WTC11 (cell line): ENCODE measurements around the gene RANBP17. TPM values are rescaled to one million over a fixed set of nuclear protein-coding genes. Genes with fewer than 3 reads are reported as not detected.

Experiments
- ATAC-seq: fragments of 200-7000 bp; cut with Tn5 transposase; 2 replicates; pipeline ENCODE4 v1.10.0; 2021; ENCODE audit warnings: mild to moderate bottlenecking, moderate library complexity
- CTCF ChIA-PET: fragments of 300-600 bp; sonication (Branson Sonifier 250); formaldehyde crosslinking; loops from one replicate; lab custom pipeline; 2021; ENCODE audit warnings: antibody characterized with exemption; lab: Charles Lee
- POLR2A ChIA-PET: fragments of 350-600 bp; sonication (Branson Sonifier 250); formaldehyde crosslinking; loops from one replicate; lab custom pipeline; 2021; ENCODE audit warnings: antibody characterized with exemption; lab: Charles Lee
- DNase-seq: peaks from one replicate; pipeline ENCODE4 v3.0.0; 2021; ENCODE audit warnings: low spot score
- H3K27ac Mint-ChIP-seq: 2 replicates; pipeline ENCODE4 v1.8.0; 2021; ENCODE audit warnings: mixed read lengths
- H3K27me3 Mint-ChIP-seq: 2 replicates; pipeline ENCODE4 v1.8.0; 2021; ENCODE audit warnings: low read depth, mild to moderate bottlenecking, moderate library complexity, mixed read lengths
- H3K36me3 Mint-ChIP-seq: 2 replicates; pipeline ENCODE4 v1.8.0; 2021; ENCODE audit warnings: mixed read lengths
- H3K4me1 Mint-ChIP-seq: 2 replicates; pipeline ENCODE4 v1.8.0; 2022; ENCODE audit warnings: mixed read lengths
- H3K4me3 Mint-ChIP-seq: 2 replicates; pipeline ENCODE4 v1.8.0; 2021; ENCODE audit warnings: mild to moderate bottlenecking, moderate library complexity, mixed read lengths
- H3K9me3 Mint-ChIP-seq: 2 replicates; pipeline ENCODE4 v1.8.0; 2021; ENCODE audit warnings: mixed read lengths
- AR ChIP-seq: fragments of 250-450 bp; sonication (Bioruptor Pico); IDR thresholded peaks from 2 replicates; pipeline ENCODE4 v1.9.0; 2021; ENCODE audit warnings: mild to moderate bottlenecking
- ATF3 ChIP-seq: sonication (generic); formaldehyde crosslinking; conservative IDR thresholded peaks from 2 replicates; pipeline ENCODE4 v1.8.1; 2022; ENCODE audit warnings: mild to moderate bottlenecking, missing genetic modification reagents
- CBFB ChIP-seq: sonication (generic); formaldehyde crosslinking; IDR thresholded peaks from 2 replicates; pipeline ENCODE4 v1.8.1; 2022; ENCODE audit warnings: mild to moderate bottlenecking, low read depth, missing genetic modification reagents
- CDX4 ChIP-seq: fragments of 250-450 bp; sonication (Bioruptor Pico); IDR thresholded peaks from 2 replicates; pipeline ENCODE4 v1.9.0; 2021; ENCODE audit warnings: moderate library complexity, mild to moderate bottlenecking, inconsistent platforms, borderline replicate concordance
- CREB1 ChIP-seq: sonication (generic); formaldehyde crosslinking; IDR thresholded peaks from 2 replicates; pipeline ENCODE4 v1.8.0; 2023; ENCODE audit warnings: mild to moderate bottlenecking, missing genetic modification reagents
- CREM ChIP-seq: sonication (generic); formaldehyde crosslinking; IDR thresholded peaks from 2 replicates; pipeline ENCODE4 v1.8.1; 2022; ENCODE audit warnings: mild to moderate bottlenecking, missing genetic modification reagents, moderate library complexity
- ESRRA ChIP-seq: sonication (generic); formaldehyde crosslinking; IDR thresholded peaks from 2 replicates; pipeline ENCODE4 v1.8.1; 2022; ENCODE audit warnings: mild to moderate bottlenecking, missing genetic modification reagents, borderline replicate concordance
- GABPB1 ChIP-seq: sonication (generic); formaldehyde crosslinking; IDR thresholded peaks from 2 replicates; pipeline ENCODE4 v1.8.1; 2023; ENCODE audit warnings: mild to moderate bottlenecking, missing genetic modification reagents
- GTF2I ChIP-seq: fragments of 250-450 bp; sonication (Bioruptor Pico); conservative IDR thresholded peaks from 2 replicates; pipeline ENCODE4 v1.4.0; 2021; ENCODE audit warnings: mild to moderate bottlenecking
- JAZF1 ChIP-seq: fragments of 250-450 bp; sonication (Bioruptor Pico); IDR thresholded peaks from 2 replicates; pipeline ENCODE4 v1.9.0; 2021; ENCODE audit warnings: moderate library complexity, mild to moderate bottlenecking, inconsistent platforms
- KAT7 ChIP-seq: sonication (generic); formaldehyde crosslinking; IDR thresholded peaks from 2 replicates; pipeline ENCODE4 v1.8.1; 2023; ENCODE audit warnings: missing genetic modification reagents, mild to moderate bottlenecking, borderline replicate concordance
- NFE2L1 ChIP-seq: sonication (generic); formaldehyde crosslinking; IDR thresholded peaks from 2 replicates; pipeline ENCODE4 v1.8.1; 2023; ENCODE audit warnings: missing genetic modification reagents
- RORB ChIP-seq: fragments of 250-450 bp; sonication (Bioruptor Pico); IDR thresholded peaks from 2 replicates; pipeline ENCODE4 v1.9.0; 2021; ENCODE audit warnings: mild to moderate bottlenecking
- SMAD4 ChIP-seq: sonication (generic); formaldehyde crosslinking; IDR thresholded peaks from 2 replicates; pipeline ENCODE4 v1.8.0; 2022; ENCODE audit warnings: mild to moderate bottlenecking, missing genetic modification reagents
- TEAD1 ChIP-seq: sonication (generic); formaldehyde crosslinking; IDR thresholded peaks from 2 replicates; pipeline ENCODE4 v1.8.0; 2022; ENCODE audit warnings: mild to moderate bottlenecking, missing genetic modification reagents
- TP53 ChIP-seq: sonication (generic); formaldehyde crosslinking; IDR thresholded peaks from 2 replicates; pipeline ENCODE4 v1.8.1; 2023; ENCODE audit warnings: mild to moderate bottlenecking, missing genetic modification reagents
- USF2 ChIP-seq: sonication (generic); formaldehyde crosslinking; IDR thresholded peaks from 2 replicates; pipeline ENCODE4 v1.8.1; 2023; ENCODE audit warnings: mild to moderate bottlenecking, missing genetic modification reagents, moderate library complexity
- ZBTB21 ChIP-seq: sonication (generic); formaldehyde crosslinking; IDR thresholded peaks from 2 replicates; pipeline ENCODE4 v1.8.1; 2023; ENCODE audit warnings: mild to moderate bottlenecking, missing genetic modification reagents, borderline replicate concordance
- ZBTB43 ChIP-seq: sonication (generic); formaldehyde crosslinking; IDR thresholded peaks from 2 replicates; pipeline ENCODE4 v1.8.1; 2023; ENCODE audit warnings: mild to moderate bottlenecking, missing genetic modification reagents
- ZNF138 ChIP-seq: sonication (generic); formaldehyde crosslinking; conservative IDR thresholded peaks from 2 replicates; pipeline ENCODE4 v1.8.1; 2022; ENCODE audit warnings: mild to moderate bottlenecking, moderate library complexity, missing genetic modification reagents
- ZNF396 ChIP-seq: fragments of 250-450 bp; sonication (Bioruptor Pico); IDR thresholded peaks from 2 replicates; pipeline ENCODE4 v1.8.0; 2021; ENCODE audit warnings: mild to moderate bottlenecking, moderate library complexity, borderline replicate concordance
- ZNF423 ChIP-seq: fragments of 250-450 bp; sonication (Bioruptor Pico); IDR thresholded peaks from 2 replicates; pipeline ENCODE4 v2.1.2; 2022; ENCODE audit warnings: mild to moderate bottlenecking, moderate library complexity
- ZNF532 ChIP-seq: fragments of 250-450 bp; sonication (Bioruptor Pico); IDR thresholded peaks from 2 replicates; pipeline ENCODE4 v1.9.0; 2021; ENCODE audit warnings: mild to moderate bottlenecking, borderline replicate concordance
- ZSCAN18 ChIP-seq: fragments of 250-450 bp; sonication (Bioruptor Pico); IDR thresholded peaks from 2 replicates; pipeline ENCODE4 v2.1.2; 2022; ENCODE audit warnings: mild to moderate bottlenecking, moderate library complexity
- total RNA-seq: library from RNA; stranded (reverse); gene quantifications from 3 replicates; pipeline ENCODE4 v1.2.3, GENCODE V29; 2021

RANBP17 gene
- total RNA-seq, 1 experiment from 2014 or later: 23.1 TPM

GRCh38 chr5:170863646-170864045 lies 1.8 kb downstream of the RANBP17 start (continued):
- no peak for TF ChIP-seq ZNF532

- no peak overlapping the region; the same call in 1 of the 2 replicates for H3K27ac Mint-ChIP-seq
- TF ChIP-seq KAT7 (no peak), TEAD1 (CRISPR knock-in tag) (no peak), CREM (CRISPR knock-in tag) (no peak), USF2 (no peak), AR (CRISPR knock-in tag) (no peak), NFE2L1 (CRISPR knock-in tag) (no peak), ZNF423 (CRISPR knock-in tag) (no peak)
- CTCF ChIA-PET: no interaction called here
- peaks cover 22% of the 10 kb centered on the region for H3K36me3 Mint-ChIP-seq
- ATAC-seq (no peak), DNase-seq (no peak)
- peaks cover 10% of the 10 kb centered on the region for H3K9me3 Mint-ChIP-seq
- peaks cover 14% of the 10 kb centered on the region for H3K27me3 Mint-ChIP-seq
- peaks cover 45% of the 10 kb centered on the region for H3K4me1 Mint-ChIP-seq
- POLR2A ChIA-PET: no interaction called here
- no peak overlapping the region for H3K4me3 Mint-ChIP-seq
Observed at GRCh38 chr5:170865622-170866021, 3.8 kb downstream of the RANBP17 start.

- Mint-ChIP-seq H3K9me3 (peaks cover 14% of the 10 kb centered on the region), H3K4me1 (peaks cover 42% of the 10 kb centered on the region), H3K27me3 (peaks cover 10% of the 10 kb centered on the region), H3K4me3 (no peak overlapping the region), H3K36me3 (peaks cover 28% of the 10 kb centered on the region), H3K27ac (no peak overlapping the region)
- no peak for TF ChIP-seq ZNF396 (CRISPR knock-in tag)
- TF ChIP-seq ATF3: no peak
- TF ChIP-seq RORB: no peak
- no peak for TF ChIP-seq JAZF1
- TF ChIP-seq CBFB: no peak
- no peak for TF ChIP-seq SMAD4
- no peak for TF ChIP-seq GABPB1 (CRISPR knock-in tag)
- TF ChIP-seq ZNF138 (CRISPR knock-in tag): no peak
- TF ChIP-seq CREB1: no peak
- TF ChIP-seq GTF2I (CRISPR knock-in tag): no peak
- TF ChIP-seq TP53 (CRISPR knock-in tag): no peak
- no peak for TF ChIP-seq ZSCAN18 (CRISPR knock-in tag)
- no peak for TF ChIP-seq ESRRA (CRISPR knock-in tag)
- no peak for TF ChIP-seq ZBTB43 (CRISPR knock-in tag)
- TF ChIP-seq ZBTB21 (CRISPR knock-in tag): no peak
- TF ChIP-seq CDX4 (CRISPR knock-in tag): no peak
- DNase-seq (no peak), ATAC-seq (no peak)
- ChIA-PET POLR2A (no interaction called here), CTCF (no interaction called here)
Observed at GRCh38 chr5:170867825-170868224, 6.0 kb downstream of the RANBP17 start.
